NT2/D1 (cell line): ENCODE data around the gene UBL5.

Experiments used
- YY1 ChIP-seq: IDR thresholded peaks from 2 replicates; pipeline ENCODE4 v1.6.1; 2011; ENCODE audit not compliant: insufficient read length, insufficient read depth
- ZNF274 ChIP-seq: IDR thresholded peaks from 2 replicates; pipeline ENCODE4 v1.6.1; 2011; ENCODE audit warnings: mild to moderate bottlenecking, low read depth, low read length

DNA sequence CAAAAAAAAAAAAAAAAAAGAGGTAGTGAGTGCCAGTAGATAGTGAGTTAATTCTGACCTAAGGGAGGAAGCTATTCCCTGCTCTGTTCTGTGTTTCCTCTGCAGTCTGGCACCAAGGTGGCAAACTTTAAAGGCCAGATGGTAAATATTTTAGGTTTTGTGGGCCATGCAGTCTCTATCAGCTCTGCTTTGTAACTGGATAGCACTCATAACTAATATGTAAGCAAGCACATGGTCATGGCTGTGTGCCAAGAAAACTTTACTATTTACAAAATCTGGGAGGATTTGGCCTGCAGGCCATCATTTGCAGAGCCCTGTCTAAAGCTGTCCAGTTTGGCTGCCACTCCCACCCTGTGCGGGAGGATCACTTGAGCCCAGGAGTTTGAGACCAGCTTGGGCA, 11.7 kb downstream of the UBL5 start:
- TF ChIP-seq YY1 (no peak), ZNF274 (no peak)
